HG03039 (cell line): ENCODE measurements around the gene HSPG2.
A peak's percentile ranks its signal among the peaks of the same experiment; 100 is the strongest.
"Not testable (repeated sequence)": the region's sequence is repeated elsewhere in the genome, so short reads cannot be mapped to it uniquely, and the experiment has no call there.

Experiments
- ATAC-seq: cut with Tn5 transposase; IDR thresholded peaks from one replicate; pipeline ENCODE4 v1.9.1; 2021; ENCODE audit warnings: mild to moderate bottlenecking, moderate library complexity; ENCODE audit not compliant: unreplicated experiment

Gene HSPG2

GRCh38 chr1:21813542-21813941 lies 123.6 kb downstream of the HSPG2 start:
- no peak for ATAC-seq

- no peak for ATAC-seq
These were observed 125.2 kb downstream of the HSPG2 start, which contains the start of gene LDLRAD2 for GRCh38 chr1:21811875-21812305. LDLRAD2 (plus strand) TSS chr1:21812265; CDS start chr1:21812452, 187 bp downstream.

- ATAC-seq = no peak
These were observed 132.6 kb downstream of the HSPG2 start for GRCh38 chr1:21804536-21804935.

GRCh38 chr1:21801100-21801499 lies 136.0 kb downstream of the HSPG2 start:
- no peak for ATAC-seq

- no peak for ATAC-seq
These were observed 137.4 kb downstream of the HSPG2 start for GRCh38 chr1:21799730-21800129.

GRCh38 chr1:21795075-21795474 lies 142.0 kb downstream of the HSPG2 start:
- ATAC-seq = no peak

- ATAC-seq = no peak
These were observed 142.5 kb downstream of the HSPG2 start for GRCh38 chr1:21794656-21795055.

GRCh38 chr1:21793104-21793503 lies 144.0 kb downstream of the HSPG2 start:
- ATAC-seq = no peak

- ATAC-seq = no peak
These were observed 150.5 kb downstream of the HSPG2 start for GRCh38 chr1:21786640-21787039.

- ATAC-seq = not testable (repeated sequence)
These were observed 151.3 kb downstream of the HSPG2 start for GRCh38 chr1:21785764-21786163.

GRCh38 chr1:21783679-21784603 lies 153.2 kb downstream of the HSPG2 start:
- no peak for ATAC-seq

- ATAC-seq = peak; percentile 50
These were observed 154.0 kb downstream of the HSPG2 start, which contains the start of gene USP48 for GRCh38 chr1:21782868-21783678. USP48 (minus strand) TSS chr1:21783149; CDS start chr1:21782957, 192 bp downstream.

GRCh38 chr1:21782349-21782867 lies 154.7 kb downstream of the HSPG2 start:
- peak; percentile 14 for ATAC-seq

GRCh38 chr1:21781815-21782348 lies 155.2 kb downstream of the HSPG2 start:
- ATAC-seq = no peak

- no peak for ATAC-seq
These were observed 157.2 kb downstream of the HSPG2 start for GRCh38 chr1:21779613-21780521.

- no peak for ATAC-seq
These were observed 158.7 kb downstream of the HSPG2 start for GRCh38 chr1:21778405-21778727.

GRCh38 chr1:21776925-21777324 lies 160.2 kb downstream of the HSPG2 start:
- ATAC-seq = not testable (repeated sequence)

GRCh38 chr1:21775985-21776562 lies 161.0 kb downstream of the HSPG2 start:
- ATAC-seq = no peak

- no peak for ATAC-seq
These were observed 161.6 kb downstream of the HSPG2 start for GRCh38 chr1:21775550-21775914.
